ENCODE results near the gene TXNDC16. TPM values are rescaled to one million over a fixed set of nuclear protein-coding genes. Genes with fewer than 3 reads are reported as not detected.

TXNDC16 gene
- total RNA-seq, 1 donor from 2014 or later, result 5.5 TPM

DNA sequence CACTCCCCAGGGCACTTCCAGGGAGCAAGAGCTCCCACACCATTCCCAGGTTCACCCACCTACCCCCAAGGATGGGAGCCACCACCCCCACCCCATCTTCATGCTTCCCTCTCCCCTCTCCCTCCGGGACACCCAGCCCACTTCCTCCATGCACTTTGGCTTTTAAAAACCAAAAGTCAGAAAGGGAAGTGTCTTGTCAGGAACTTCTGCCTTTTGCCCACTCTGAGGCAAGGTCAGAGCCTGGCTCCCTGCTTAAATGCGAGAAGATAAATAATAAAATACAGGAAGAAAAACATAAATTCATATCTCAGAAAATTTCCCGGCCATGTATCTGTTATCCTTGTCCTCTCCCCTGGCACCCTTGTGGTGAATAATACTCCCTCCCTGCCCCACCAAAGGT is 156.6 kb downstream of the TXNDC16 start:
- DNase-seq (ENCODE audit: low read depth), result no peak

GRCh38 chr14:52391881-52392615 is 160.3 kb downstream of the TXNDC16 start:
- DNase-seq (ENCODE audit: low read depth), result peak; percentile 98

Other genes with a start within 250 kb of the TXNDC16 start
- gene PTGER2, start 238.2 kb downstream of the TXNDC16 start, total RNA-seq, result 8.7 and 41.3 TPM in 2 replicates
- 0.35 and 2.6 TPM in 2 replicates for gene GPR137C, start 331 bp upstream of the TXNDC16 start, total RNA-seq
- 104 and 154 TPM in 2 replicates for gene ERO1A, start 143.1 kb upstream of the TXNDC16 start, total RNA-seq
- 141 and 145 TPM in 2 replicates for gene PSMC6, start 154.7 kb upstream of the TXNDC16 start, total RNA-seq
- 22.3 and 23.8 TPM in 2 replicates for gene STYX, start 177.7 kb upstream of the TXNDC16 start, total RNA-seq
- 33.9 and 47.4 TPM in 2 replicates for gene GNPNAT1, start 239.1 kb upstream of the TXNDC16 start, total RNA-seq